H1 (cell line): Measurements from ENCODE around the gene CD3D. TPM values are rescaled to one million over a fixed set of nuclear protein-coding genes. Genes with fewer than 3 reads are reported as not detected.

Source experiments
- CTCF ChIA-PET: fragments of 300-600 bp; sonication (Branson Sonifier 250); formaldehyde crosslinking; loops from one replicate; lab custom pipeline; 2021; ENCODE audit not compliant: partially characterized antibody; lab: Charles Lee
- POLR2A ChIA-PET: fragments of 300-600 bp; sonication (Branson Sonifier 250); formaldehyde crosslinking; loops from one replicate; lab custom pipeline; 2021; ENCODE audit warnings: inconsistent platforms; ENCODE audit not compliant: partially characterized antibody; lab: Charles Lee
- DNase-seq, 2 experiments: peaks; one replicate each; pipeline versions ENCODE4 v3.0.0 to v3.0.0-alpha.2; 2010 to 2022; ENCODE audit warnings: low spot score in 2 of 2, low read depth in 1 of 2, mixed read lengths in 1 of 2
- FAIRE-seq: peaks from 2 replicates; lab custom pipeline; 2011; peaks lifted over from hg19 to GRCh38; lab: Jason Lieb, UNC
- H2AFZ ChIP-seq: 2 replicates; pipeline ENCODE4 v1.8.1; 2012; ENCODE audit warnings: low read length, inconsistent platforms
- H2AK5ac ChIP-seq: 2 replicates; pipeline ENCODE4 v1.6.1; 2013; ENCODE audit warnings: low read depth, low read length
- H2BK120ac ChIP-seq: replicated peaks from 2 replicates; pipeline ENCODE3; 2013; ENCODE audit warnings: low read depth, low read length, inconsistent platforms
- H2BK12ac ChIP-seq: 2 replicates; pipeline ENCODE4 v1.6.1; 2013; ENCODE audit warnings: low read depth, low read length
- H2BK15ac ChIP-seq: 2 replicates; pipeline ENCODE4 v1.6.1; 2013; ENCODE audit warnings: low read length
- H2BK20ac ChIP-seq: 2 replicates; pipeline ENCODE4 v1.6.1; 2013; ENCODE audit warnings: low read length
- H2BK5ac ChIP-seq: 2 replicates; pipeline ENCODE4 v1.6.1; 2013; ENCODE audit warnings: low read depth, low read length
- H3K14ac ChIP-seq: 2 replicates; pipeline ENCODE4 v1.6.1; 2013; ENCODE audit warnings: inconsistent platforms; ENCODE audit not compliant: insufficient read length
- H3K18ac ChIP-seq: 2 replicates; pipeline ENCODE4 v1.6.1; 2013; ENCODE audit warnings: low read length; ENCODE audit errors: extremely low read depth
- H3K23ac ChIP-seq: 2 replicates; pipeline ENCODE4 v1.6.1; 2013; ENCODE audit warnings: inconsistent platforms; ENCODE audit not compliant: insufficient read length
- H3K23me2 ChIP-seq: 2 replicates; pipeline ENCODE4 v1.6.1; 2013; ENCODE audit warnings: low read depth, low read length
- H3K27ac ChIP-seq: 2 replicates; pipeline ENCODE4 v1.6.1; 2011; ENCODE audit warnings: low read depth, low read length, inconsistent platforms
- H3K27me3 ChIP-seq, 4 experiments: replicated peaks in 1 of 4; 1 replicate in 1 of 4; 2 replicates in 3 of 4; pipeline versions ENCODE4 v1.6.1 to v1.8.1; 2011 to 2013; ENCODE audit warnings: low read length in 3 of 4, mild to moderate bottlenecking in 3 of 4, inconsistent platforms in 2 of 4, mixed read lengths in 2 of 4, moderate library complexity in 1 of 4; ENCODE audit not compliant: control insufficient read depth in 3 of 4, insufficient read depth in 3 of 4; ENCODE audit errors: extremely low read depth in 1 of 4
- H3K36me3 ChIP-seq, 4 experiments: 2 replicates each; pipeline versions ENCODE4 v1.6.1 to v1.8.1; 2011 to 2013; ENCODE audit warnings: mild to moderate bottlenecking in 4 of 4, low read length in 3 of 4, moderate library complexity in 2 of 4, control low read depth in 1 of 4, inconsistent platforms in 1 of 4; ENCODE audit not compliant: insufficient read depth in 4 of 4, control insufficient read depth in 2 of 4
- H3K4ac ChIP-seq: replicated peaks from 2 replicates; pipeline ENCODE3; 2013; ENCODE audit warnings: low read length, low read depth, mixed read lengths, inconsistent platforms; ENCODE audit not compliant: insufficient read length
- H3K4me1 ChIP-seq, 4 experiments: replicated peaks in 1 of 4; 1 replicate in 1 of 4; 2 replicates in 3 of 4; pipeline versions ENCODE4 v1.6.1 to v1.8.1; 2011 to 2013; ENCODE audit warnings: low read length in 3 of 4, inconsistent platforms in 2 of 4, mixed read lengths in 1 of 4; ENCODE audit not compliant: insufficient read depth in 4 of 4, control insufficient read depth in 3 of 4
- H3K4me2 ChIP-seq, 2 experiments: 2 replicates each; pipeline versions ENCODE4 v1.6.1 to v1.8.1; 2011 to 2013; ENCODE audit warnings: low read depth in 2 of 2, low read length in 2 of 2, control low read depth in 1 of 2, inconsistent platforms in 1 of 2, mild to moderate bottlenecking in 1 of 2; ENCODE audit not compliant: insufficient read depth in 1 of 2
- H3K4me3 ChIP-seq, 4 experiments: fragments of 200-600, 300-600 bp in 1 of 4; sonication (generic), shearing (Covaris generic), sonication (Bioruptor Twin) in 1 of 4; 2 replicates each; pipeline versions ENCODE4 v1.5.1 to v1.8.1; 2011 to 2016; ENCODE audit warnings: low read length in 4 of 4, low read depth in 3 of 4, control low read depth in 2 of 4, inconsistent platforms in 2 of 4, mild to moderate bottlenecking in 2 of 4, mixed read lengths in 1 of 4, moderate library complexity in 1 of 4; ENCODE audit not compliant: insufficient read depth in 2 of 4; ENCODE audit errors: extremely low read depth in 1 of 4
- H3K56ac ChIP-seq: replicated peaks from 2 replicates; pipeline ENCODE3; 2013; ENCODE audit warnings: low read depth, mild to moderate bottlenecking, mixed read lengths, low read length, inconsistent platforms; ENCODE audit not compliant: insufficient read length
- H3K79me1 ChIP-seq: 2 replicates; pipeline ENCODE4 v1.6.1; 2013; ENCODE audit warnings: low read depth, low read length, control low read depth
- H3K79me2 ChIP-seq, 2 experiments: 2 replicates each; pipeline versions ENCODE4 v1.6.1 to v1.8.1; 2012 to 2013; ENCODE audit warnings: low read length in 2 of 2, mild to moderate bottlenecking in 2 of 2, inconsistent platforms in 1 of 2; ENCODE audit not compliant: insufficient read depth in 2 of 2, control insufficient read depth in 1 of 2
- H3K9ac ChIP-seq, 4 experiments: replicated peaks in 1 of 4; 1 replicate in 1 of 4; 2 replicates in 3 of 4; pipeline versions ENCODE4 v1.6.1 to v1.8.1; 2011 to 2013; ENCODE audit warnings: low read depth in 3 of 4, low read length in 3 of 4, control low read depth in 2 of 4, mild to moderate bottlenecking in 2 of 4, moderate library complexity in 2 of 4, inconsistent platforms in 1 of 4; ENCODE audit errors: extremely low read depth in 1 of 4
- H3K9me3 ChIP-seq, 2 experiments: 2 replicates each; pipeline versions ENCODE4 v1.6.1 to v1.8.1; 2012 to 2013; ENCODE audit warnings: mild to moderate bottlenecking in 2 of 2, moderate library complexity in 2 of 2, control low read depth in 1 of 2, inconsistent platforms in 1 of 2, low read depth in 1 of 2, low read length in 1 of 2, mixed read lengths in 1 of 2; ENCODE audit not compliant: insufficient read depth in 2 of 2
- H4K20me1 ChIP-seq, 2 experiments: replicated peaks in 1 of 2; 2 replicates each; pipeline versions ENCODE3 to v1.8.1; 2011 to 2013; ENCODE audit warnings: inconsistent platforms in 2 of 2, low read length in 2 of 2, mild to moderate bottlenecking in 1 of 2; ENCODE audit not compliant: insufficient read depth in 2 of 2, control insufficient read depth in 1 of 2
- H4K5ac ChIP-seq: 2 replicates; pipeline ENCODE4 v1.6.1; 2013; ENCODE audit warnings: low read length, low read depth, mixed read lengths, inconsistent platforms; ENCODE audit not compliant: insufficient read length
- H4K8ac ChIP-seq: 2 replicates; pipeline ENCODE4 v1.8.0; 2013; ENCODE audit warnings: mild to moderate bottlenecking, moderate library complexity, low read length, inconsistent platforms; ENCODE audit not compliant: insufficient read depth; ENCODE audit errors: extremely low read depth
- H4K91ac ChIP-seq: replicated peaks from 2 replicates; pipeline ENCODE3; 2013; ENCODE audit warnings: low read length, mixed read lengths, inconsistent platforms; ENCODE audit not compliant: insufficient read length
- ASH2L ChIP-seq: fragments of 200-600, 300-600 bp; sonication (generic); IDR thresholded peaks from one replicate; pipeline ENCODE4 v1.7.1; 2017; ENCODE audit warnings: low read length
- BRCA1 ChIP-seq: IDR thresholded peaks from 2 replicates; pipeline ENCODE4 v1.6.1; 2012; ENCODE audit warnings: low read depth, low read length, improper control_type of control experiment
- CBX5 ChIP-seq: fragments of 300-800, 300-1000 bp; sonication (generic); IDR thresholded peaks from 2 replicates; pipeline ENCODE4 v1.7.1; 2016; ENCODE audit warnings: antibody characterized with exemption, low read length, low read depth
- KDM5A ChIP-seq: fragments of 200-600 bp; IDR thresholded peaks from 2 replicates; pipeline ENCODE4 v1.7.1; 2012; ENCODE audit warnings: mild to moderate bottlenecking, low read length, inconsistent platforms, mixed read lengths
- NANOG ChIP-seq: IDR thresholded peaks from 2 replicates; pipeline ENCODE4 v1.6.1; 2011; ENCODE audit warnings: low read length, low read depth, mild to moderate bottlenecking, inconsistent platforms; ENCODE audit not compliant: insufficient read depth, poor library complexity, severe bottlenecking
- POU5F1 ChIP-seq: IDR thresholded peaks from 2 replicates; pipeline ENCODE4 v1.6.1; 2011; ENCODE audit warnings: low read depth, mild to moderate bottlenecking, low read length, moderate library complexity
- RFX5 ChIP-seq: IDR thresholded peaks from 2 replicates; pipeline ENCODE4 v1.6.1; 2011; ENCODE audit warnings: low read depth, low read length, improper control_type of control experiment, borderline replicate concordance
- SRF ChIP-seq: IDR thresholded peaks from 2 replicates; pipeline ENCODE4 v1.6.1; 2011; ENCODE audit warnings: mild to moderate bottlenecking, low read depth, low read length, moderate library complexity
- TEAD4 ChIP-seq: IDR thresholded peaks from 2 replicates; pipeline ENCODE4 v1.6.1; 2012; ENCODE audit warnings: low read depth, low read length, inconsistent platforms, mixed read lengths
- ZNF274 ChIP-seq: IDR thresholded peaks from 2 replicates; pipeline ENCODE4 v1.7.0; 2012; ENCODE audit warnings: low read length, borderline replicate concordance; ENCODE audit errors: extremely low read depth
- WGBS, 2 experiments: shearing (Covaris generic) in 1 of 2; methylation state at CpG; one replicate each; pipeline versions ENCODE4 v1.1.6 to v1.1.7; 2013 to 2015; ENCODE audit warnings: low lambda C conversion rate in 2 of 2, mixed read lengths in 2 of 2, inconsistent platforms in 1 of 2, low coverage in 1 of 2, missing lambda C conversion rate in 1 of 2; ENCODE audit not compliant: insufficient replicate concordance in 2 of 2, insufficient coverage in 1 of 2, insufficient read length in 1 of 2; ENCODE audit errors: extremely low coverage in 1 of 2, missing lambda C conversion rate in 1 of 2; 5-methylcytosine and 5-hydroxymethylcytosine counted together
- polyA plus RNA-seq, 7 experiments: library from polyadenylated mRNA; depleted of rRNA in 3 of 7; stranded (reverse) in 5 of 7; unstranded in 2 of 7; fragments of >200 nt in 5 of 7; fragments of 200-250 nt in 2 of 7; gene quantifications; 1 replicate in 5 of 7; 2 replicates in 1 of 7; 4 replicates in 1 of 7; pipeline versions ENCODE4 v1.2.1 to v1.2.3, GENCODE V29; 2011 to 2013; ENCODE audit warnings: missing spikeins in 2 of 7, mixed read lengths in 2 of 7
- total RNA-seq: library from RNA; stranded (reverse); fragmentation: NEBNext Ultra II Directional; extraction: Animal tissue kit (Norgen Biotek cat#: 25700); gene quantifications from 2 replicates; pipeline ENCODE4 v1.2.1, GENCODE V29; 2021

The CD3D gene
- total and polyA plus RNA-seq, 2 of the 8 experiments (the other 6 are each of a cell fraction or from before 2014, with no cell fraction given): not detected

DNA sequence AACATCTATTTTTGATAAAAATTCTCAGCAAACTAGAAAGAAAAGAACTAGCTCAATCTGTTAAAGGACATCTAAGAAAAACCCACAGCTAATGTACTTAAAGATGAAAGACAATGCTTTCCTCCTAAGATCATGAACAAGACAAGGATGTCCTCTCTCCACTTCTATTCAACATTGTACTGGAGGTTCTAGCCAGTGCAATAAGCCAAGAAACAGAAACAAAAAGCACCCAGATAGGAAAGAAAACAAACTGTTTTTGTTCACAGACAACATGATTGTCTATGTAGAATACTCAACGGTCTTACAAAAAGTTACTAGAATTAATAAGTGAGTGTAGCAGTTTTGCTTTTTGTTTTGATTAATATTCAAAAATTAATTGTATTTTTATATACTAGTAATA, 7.8 kb downstream of the CD3D start:
- H3K4me1 ChIP-seq: no peaks in the 10 kb centered on the region
- no peak overlapping the region for H2BK120ac ChIP-seq
- no peaks in the 10 kb centered on the region for H3K23me2 ChIP-seq
- no peak overlapping the region for H2AK5ac ChIP-seq
- H3K56ac ChIP-seq: no peak overlapping the region
- no peak overlapping the region for H3K4ac ChIP-seq
- H3K4me3 ChIP-seq: no peak overlapping the region
- H3K79me1 ChIP-seq: no peaks in the 10 kb centered on the region; the same call in 1 of the 2 replicates
- H3K9me3 ChIP-seq: peaks cover 5 to 14% of the 10 kb centered on the region in 2 experiments; a peak in 3 of 4 replicates
- no peak overlapping the region for H2BK20ac ChIP-seq
- no peak overlapping the region for H3K18ac ChIP-seq
- H3K9ac ChIP-seq: no peak overlapping the region
- H4K8ac ChIP-seq: no peak overlapping the region
- no peak for FAIRE-seq
- H3K14ac ChIP-seq: no peak overlapping the region
- H4K20me1 ChIP-seq: no peaks in the 10 kb centered on the region
- no peak overlapping the region for H3K23ac ChIP-seq
- no peak overlapping the region for H2BK5ac ChIP-seq
- no peak overlapping the region for H4K5ac ChIP-seq
- no peak overlapping the region for H2AFZ ChIP-seq
- H3K27me3 ChIP-seq: no peaks in the 10 kb centered on the region; a peak in 1 of 7 replicates
- H2BK15ac ChIP-seq: no peak overlapping the region
- H2BK12ac ChIP-seq: no peak overlapping the region
- H3K27ac ChIP-seq: no peak overlapping the region
- no peaks in the 10 kb centered on the region for H3K79me2 ChIP-seq
- no peak overlapping the region for H4K91ac ChIP-seq
- WGBS, 2 experiments: 92% methylated on average over 1 of the region's 1 CpG; no CpG with 5 or more reads in 1 of the 2 experiments
- H3K4me2 ChIP-seq: no peak overlapping the region
- ChIA-PET POLR2A (no interaction called here), CTCF (interaction anchor here (1.4 kb wide), 1 partner anchor 13 kb away, joined by 6 read pairs; no protein-coding TSS in a partner anchor)
- DNase-seq: no peak
- H3K36me3 ChIP-seq: no peaks in the 10 kb centered on the region
- TF ChIP-seq NANOG (no peak), BRCA1 (no peak), SRF (no peak), CBX5 (no peak), TEAD4 (no peak), KDM5A (no peak), POU5F1 (no peak), RFX5 (no peak), ZNF274 (no peak), ASH2L (no peak)
